Lower leg skin (tissue), 3 donors: ENCODE data around the gene SMAD6.

ENCODE experiments used
- CTCF ChIP-seq, 3 donors: fragments of 450-650 bp; IDR thresholded peaks; one replicate each; pipeline ENCODE4 v1.5.1; 2016; ENCODE audit warnings: antibody characterized with exemption in 3 of 3, mild to moderate bottlenecking in 3 of 3, moderate library complexity in 2 of 3
- POLR2A ChIP-seq, 2 donors: fragments of 450-650 bp; IDR thresholded peaks; one replicate each; pipeline ENCODE4 v1.6.1; 2016 to 2017; ENCODE audit warnings: antibody characterized with exemption in 2 of 2, mild to moderate bottlenecking in 1 of 2, moderate library complexity in 1 of 2

- no peak for TF ChIP-seq CTCF (IDR thresholded peaks at IDR 0.05)
- no peak for TF ChIP-seq POLR2A (IDR thresholded peaks at IDR 0.05)
Observed at GRCh38 chr15:66819084-66819483, 117.0 kb downstream of the SMAD6 start.
